Gastrocnemius medialis (tissue), 4 donors: ENCODE data around the gene CFAP65. TPM values are rescaled to one million over a fixed set of nuclear protein-coding genes. Genes with fewer than 3 reads are reported as not detected.

Source experiments
- ATAC-seq, 2 donors: fragments of 150-250 bp; one replicate each; pipeline ENCODE4 v1.9.1; 2016
- DNase-seq, 2 donors: peaks; one replicate each; pipeline ENCODE4 v3.0.0-alpha.2; 2019
- H3K27ac ChIP-seq, 4 donors: fragments of 200-600 bp; sonication (generic); 1 replicate in 1 of 4; 2 replicates in 3 of 4; pipeline ENCODE4 v1.5.1; 2016 to 2018; ENCODE audit warnings: mild to moderate bottlenecking in 2 of 4, moderate library complexity in 1 of 4
- H3K27me3 ChIP-seq, 3 donors: fragments of 200-600 bp; sonication (generic) in 2 of 3; 1 replicate in 1 of 3; 2 replicates in 2 of 3; pipeline versions ENCODE4 v1.5.1 to v1.6.0; 2016 to 2019; ENCODE audit warnings: mild to moderate bottlenecking in 1 of 3, moderate library complexity in 1 of 3
- H3K36me3 ChIP-seq, 2 donors: fragments of 200-600 bp; sonication (generic) in 1 of 2; one replicate each; pipeline ENCODE4 v1.5.1; 2017 to 2018
- H3K4me1 ChIP-seq, 2 donors: fragments of 200-600 bp; sonication (generic) in 1 of 2; one replicate each; pipeline ENCODE4 v1.5.1; 2016 to 2017; ENCODE audit warnings: mild to moderate bottlenecking in 2 of 2
- H3K4me3 ChIP-seq, 4 donors: fragments of 200-600 bp; sonication (generic) in 3 of 4; 1 replicate in 1 of 4; 2 replicates in 3 of 4; pipeline ENCODE4 v1.5.1; 2016 to 2019; ENCODE audit warnings: mild to moderate bottlenecking in 2 of 4
- H3K9me3 ChIP-seq, 3 donors: fragments of 200-600 bp; sonication (generic) in 2 of 3; 1 replicate in 1 of 3; 2 replicates in 2 of 3; pipeline ENCODE4 v1.5.1; 2016 to 2019
- CTCF ChIP-seq, 5 experiments: fragments of 450-650 bp in 3 of 5; fragments of 200-600 bp in 2 of 5; sonication (generic) in 2 of 5; IDR thresholded peaks in 4 of 5; conservative IDR thresholded peaks in 1 of 5; 1 replicate in 4 of 5; 2 replicates in 1 of 5; pipeline ENCODE4 v1.5.1; 2016 to 2019; ENCODE audit warnings: antibody characterized with exemption in 5 of 5, mild to moderate bottlenecking in 3 of 5, moderate library complexity in 3 of 5
- POLR2A ChIP-seq, 2 donors: fragments of 450-650 bp; IDR thresholded peaks; one replicate each; pipeline ENCODE4 v1.6.1; 2017; ENCODE audit warnings: antibody characterized with exemption in 2 of 2, mild to moderate bottlenecking in 2 of 2, moderate library complexity in 2 of 2
- in situ Hi-C, 4 donors: fragments of 200-750 bp; cut with MboI; loops; one replicate each; pipeline versions ENCODE4 v1.15.0 to v1.8.0; 2017; ENCODE audit warnings: low sequenced_read_pairs in 4 of 4
- intact Hi-C: fragments of 100-400 bp; cut with DNase I; formaldehyde crosslinking; loops from one replicate; pipeline ENCODE4 v1.15.1; 2023; ENCODE audit warnings: low total_unique reads
- total RNA-seq, 4 donors: library from RNA; depleted of rRNA; stranded (reverse); fragments of >200 nt; gene quantifications; one replicate each; pipeline versions ENCODE4 v1.1.0 to v1.2.3, GENCODE V29; 2016

The CFAP65 gene
- total RNA-seq, 4 donors from 2014 or later = 0.09 TPM; not detected in 3

GRCh38 chr2:218980735-218981389 is 60.5 kb downstream of the CFAP65 start:
- intact Hi-C loops = loop anchor here (5.0 kb wide), 1 partner anchor 176 kb away; no protein-coding TSS in a partner anchor
- peaks cover 27 to 33% of the 10 kb centered on the region in 2 donors for H3K4me1 ChIP-seq
- peaks cover 71 to 85% (median 80%) of the 10 kb centered on the region in 3 donors for H3K27me3 ChIP-seq

GRCh38 chr2:218979846-218980734 is 61.2 kb downstream of the CFAP65 start:
- H3K36me3 ChIP-seq = no peaks in the 10 kb centered on the region
- H3K27me3 ChIP-seq = peaks cover 69 to 86% (median 79%) of the 10 kb centered on the region in 3 donors
- ATAC-seq = peak; percentile 77 to 83
- H3K9me3 ChIP-seq = no peaks in the 10 kb centered on the region
- no peak overlapping the region for H3K27ac ChIP-seq
- peak; percentile 40 to 62 for DNase-seq
- no peak for TF ChIP-seq POLR2A (IDR thresholded peaks at IDR 0.05)
- TF ChIP-seq CTCF (IDR thresholded peaks at IDR 0.05 in 4 of 5, conservative IDR thresholded peaks at IDR 0.05 in 1 of 5) = peak; percentile 41 to 94 (median 83)
- H3K4me3 ChIP-seq = peak overlapping the region; percentile 16 to 42 (median 30)
- in situ Hi-C loops (no loop called here), intact Hi-C loops (loop anchor here (5.0 kb wide), 1 partner anchor 177 kb away; no protein-coding TSS in a partner anchor)
- peaks cover 27 to 31% of the 10 kb centered on the region in 2 donors for H3K4me1 ChIP-seq

More at GRCh38 chr2:218980735-218981389, 60.5 kb downstream of the CFAP65 start:
- TF ChIP-seq CTCF (IDR thresholded peaks at IDR 0.05 in 4 of 5, conservative IDR thresholded peaks at IDR 0.05 in 1 of 5) (no peak), POLR2A (IDR thresholded peaks at IDR 0.05) (no peak)
- Histone ChIP-seq H3K27ac (no peak overlapping the region), H3K4me3 (peak overlapping the region in 1 of 4 donors; percentile 28), H3K9me3 (no peaks in the 10 kb centered on the region), H3K36me3 (no peaks in the 10 kb centered on the region)
- ATAC-seq (no peak), DNase-seq (no peak)
- in situ Hi-C loops = no loop called here

- peaks cover 32 to 67% (median 40%) of the 10 kb centered on the region in 3 donors for H3K27me3 ChIP-seq
- no peak for TF ChIP-seq POLR2A (IDR thresholded peaks at IDR 0.05)
- no peak for TF ChIP-seq CTCF (IDR thresholded peaks at IDR 0.05 in 4 of 5, conservative IDR thresholded peaks at IDR 0.05 in 1 of 5)
- H3K4me1 ChIP-seq = peaks cover 0 to 2% of the 10 kb centered on the region in 2 donors
- in situ Hi-C loops (no loop called here), intact Hi-C loops (no loop called here)
- no peaks in the 10 kb centered on the region for H3K36me3 ChIP-seq
- no peaks in the 10 kb centered on the region for H3K9me3 ChIP-seq
- H3K27ac ChIP-seq = no peak overlapping the region
- H3K4me3 ChIP-seq = no peak overlapping the region
- DNase-seq (no peak), ATAC-seq (no peak)
These were observed 66.1 kb downstream of the CFAP65 start for GRCh38 chr2:218975060-218975777.

- H3K9me3 ChIP-seq = no peaks in the 10 kb centered on the region
- peaks cover 19 to 46% (median 38%) of the 10 kb centered on the region in 3 donors for H3K27me3 ChIP-seq
- no peak for ATAC-seq
- no peaks in the 10 kb centered on the region for H3K4me1 ChIP-seq
- no peak overlapping the region for H3K27ac ChIP-seq
- H3K36me3 ChIP-seq = no peaks in the 10 kb centered on the region
- intact Hi-C loops = no loop called here
- in situ Hi-C loops = no loop called here
- no peak overlapping the region for H3K4me3 ChIP-seq
- TF ChIP-seq CTCF (IDR thresholded peaks at IDR 0.05 in 4 of 5, conservative IDR thresholded peaks at IDR 0.05 in 1 of 5) (no peak), POLR2A (IDR thresholded peaks at IDR 0.05) (no peak)
- no peak for DNase-seq
These were observed 70.4 kb downstream of the CFAP65 start for GRCh38 chr2:218970894-218971293.
